ENCODE measurements around the gene ADGRG6.

GRCh38 chr6:142336183-142336582 lies 34.4 kb downstream of the ADGRG6 start:
- TF ChIP-seq EZH2 (IDR thresholded peaks at IDR 0.05; ENCODE audit: borderline replicate concordance, low read length) (no peak), CTCF (IDR thresholded peaks at IDR 0.05; ENCODE audit: low read length) (no peak)

All from OCI-LY1 (cell line).